CD8-positive, alpha-beta memory T cell (primary cell): ENCODE measurements around the gene MT1H. TPM values are rescaled to one million over a fixed set of nuclear protein-coding genes. Genes with fewer than 3 reads are reported as not detected.
A peak's percentile ranks its signal among the peaks of the same experiment; 100 is the strongest.
"Not testable (repeated sequence)": the region's sequence is repeated elsewhere in the genome, so short reads cannot be mapped to it uniquely, and the experiment has no call there.

ENCODE experiments used
- CTCF ChIA-PET: fragments of 350-600 bp; sonication (Branson Sonifier 250); formaldehyde crosslinking; loops from one replicate; lab custom pipeline; 2021; ENCODE audit warnings: antibody characterized with exemption; lab: Charles Lee
- POLR2A ChIA-PET: fragments of 350-600 bp; sonication (Branson Sonifier 250); formaldehyde crosslinking; loops from one replicate; lab custom pipeline; 2021; ENCODE audit warnings: antibody characterized with exemption; lab: Charles Lee
- DNase-seq, 5 donors: peaks; one replicate each; pipeline versions ENCODE4 v3.0.0 to v3.0.0-alpha.2; 2020 to 2022; ENCODE audit warnings: mixed read lengths in 1 of 5
- H3K27ac ChIP-seq: one replicate; pipeline ENCODE4 v1.7.0; 2013; ENCODE audit warnings: low read depth, mild to moderate bottlenecking, low read length, moderate library complexity
- H3K27me3 ChIP-seq: 2 replicates; pipeline ENCODE4 v1.7.0; 2013; ENCODE audit warnings: low read length, mild to moderate bottlenecking; ENCODE audit not compliant: insufficient read depth, poor library complexity, severe bottlenecking
- H3K36me3 ChIP-seq: 2 replicates; pipeline ENCODE4 v1.7.0; 2013; ENCODE audit warnings: mild to moderate bottlenecking, low read length, moderate library complexity; ENCODE audit not compliant: insufficient read depth
- H3K4me1 ChIP-seq: 2 replicates; pipeline ENCODE4 v1.7.0; 2013; ENCODE audit warnings: mild to moderate bottlenecking, low read length, moderate library complexity; ENCODE audit not compliant: insufficient read depth
- H3K4me3 ChIP-seq: 2 replicates; pipeline ENCODE4 v1.7.0; 2013; ENCODE audit warnings: mild to moderate bottlenecking, low read length
- H3K9me3 ChIP-seq: 2 replicates; pipeline ENCODE4 v1.7.0; 2013; ENCODE audit warnings: mild to moderate bottlenecking, low read length
- H3K27ac Mint-ChIP-seq, 8 donors: one replicate each; pipeline ENCODE4 v1.8.0; 2020 to 2021; ENCODE audit warnings: mixed read lengths in 8 of 8, mild to moderate bottlenecking in 6 of 8, inconsistent platforms in 3 of 8, moderate library complexity in 3 of 8
- H3K27me3 Mint-ChIP-seq, 2 donors: one replicate each; pipeline ENCODE4 v1.8.0; 2020 to 2021; ENCODE audit warnings: mixed read lengths in 2 of 2, mild to moderate bottlenecking in 1 of 2, moderate library complexity in 1 of 2
- H3K36me3 Mint-ChIP-seq, 3 donors: one replicate each; pipeline ENCODE4 v1.8.0; 2020 to 2021; ENCODE audit warnings: mixed read lengths in 3 of 3, inconsistent platforms in 1 of 3, mild to moderate bottlenecking in 1 of 3
- H3K4me1 Mint-ChIP-seq, 3 donors: one replicate each; pipeline ENCODE4 v1.8.0; 2020 to 2021; ENCODE audit warnings: mixed read lengths in 3 of 3, inconsistent platforms in 1 of 3, mild to moderate bottlenecking in 1 of 3
- H3K4me3 Mint-ChIP-seq, 7 donors: one replicate each; pipeline ENCODE4 v1.8.0; 2020 to 2021; ENCODE audit warnings: mixed read lengths in 7 of 7, mild to moderate bottlenecking in 6 of 7, moderate library complexity in 4 of 7, inconsistent platforms in 2 of 7
- H3K9me3 Mint-ChIP-seq, 5 donors: one replicate each; pipeline ENCODE4 v1.8.0; 2020 to 2022; ENCODE audit warnings: mixed read lengths in 5 of 5, mild to moderate bottlenecking in 3 of 5, moderate library complexity in 2 of 5, inconsistent platforms in 1 of 5
- polyA plus RNA-seq: library from polyadenylated mRNA; unstranded; fragments of 300-500 nt; fragmentation: Illumina TruSeq; gene quantifications from one replicate; pipeline ENCODE4 v1.2.3, GENCODE V29; 2021
- total RNA-seq, 2 experiments: library from RNA; stranded (reverse); gene quantifications; one replicate each; pipeline ENCODE4 v1.2.3, GENCODE V29; 2021

MT1H gene
- total RNA-seq (1 to 10 TPM; 4.8 to 5.5 TPM), polyA plus RNA-seq (not detected)

DNA sequence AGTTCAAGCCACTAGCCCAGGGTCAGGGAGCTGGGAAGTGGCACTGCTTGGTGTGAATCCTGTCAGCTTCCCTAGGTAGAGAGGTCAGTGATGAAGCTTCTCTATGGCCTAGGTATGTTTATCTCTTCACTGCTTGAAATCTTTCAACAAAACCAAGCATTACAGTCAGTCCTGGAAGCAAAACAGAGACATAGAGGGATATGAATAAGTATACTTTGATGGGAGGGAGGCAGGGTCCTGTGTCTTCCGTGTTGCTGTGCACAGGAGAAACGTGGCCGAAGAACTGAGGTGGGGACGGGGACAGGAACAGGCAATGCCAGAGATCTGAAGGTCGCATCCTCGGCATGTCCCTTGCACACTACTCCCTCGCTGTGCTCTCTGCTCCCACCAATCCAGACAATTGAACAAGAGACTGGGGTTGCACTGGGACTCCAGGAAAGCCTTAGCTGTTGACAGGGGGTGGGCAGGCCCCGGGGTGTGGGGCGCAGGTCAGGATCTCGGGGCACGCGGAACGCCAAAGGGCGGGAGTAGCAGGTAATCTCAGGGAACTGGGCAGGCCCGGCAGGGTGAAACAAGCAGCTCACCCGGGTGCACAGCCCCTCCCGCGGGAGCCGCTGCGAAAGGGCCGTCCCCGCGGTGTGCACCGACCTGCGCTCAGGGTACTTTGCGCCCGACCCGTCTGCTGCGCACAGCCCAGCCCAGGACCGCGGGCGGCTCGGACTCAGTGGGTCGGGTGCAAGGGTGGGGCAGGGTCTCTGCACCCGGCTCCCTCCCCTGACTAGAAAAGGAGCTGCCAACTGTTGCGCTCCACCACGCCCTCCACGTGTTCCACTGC is at the start of gene MT1H:
Gene MT1H, plus strand, starts transcription at position 810 of the 835 bp plus-strand sequence. CDS start 71 bp downstream, outside the sequence.
- H3K27ac ChIP-seq = no peak within 1 kb of the TSS
- no peaks in the 10 kb centered on the region for H3K36me3 ChIP-seq
- ChIA-PET CTCF (interaction anchor here (1.6 to 1.8 kb wide), 2 partner anchors 26 to 33 kb away, joined by 4 to 5 read pairs; no protein-coding TSS in a partner anchor), POLR2A (no interaction called here)
- H3K9me3 ChIP-seq = no peaks in the 10 kb centered on the region
- H3K9me3 Mint-ChIP-seq = no peaks in the 10 kb centered on the region
- peak within 1 kb of the TSS in 2 of 7 donors; percentile 13 to 50 for H3K4me3 Mint-ChIP-seq
- peaks cover 9% of the 10 kb centered on the region for H3K4me1 ChIP-seq
- DNase-seq = no peak
- peaks cover 42 to 65% of the 10 kb centered on the region in 2 donors for H3K27me3 Mint-ChIP-seq
- H3K4me3 ChIP-seq = no peak within 1 kb of the TSS
- H3K4me1 Mint-ChIP-seq = peaks cover 9 to 22% (median 10%) of the 10 kb centered on the region in 3 donors
- peak within 1 kb of the TSS in 2 of 8 donors; percentile 27 to 34 for H3K27ac Mint-ChIP-seq
- H3K27me3 ChIP-seq = peaks cover 40% of the 10 kb centered on the region
- peaks cover 0 to 11% (median 4%) of the 10 kb centered on the region in 3 donors for H3K36me3 Mint-ChIP-seq

DNA sequence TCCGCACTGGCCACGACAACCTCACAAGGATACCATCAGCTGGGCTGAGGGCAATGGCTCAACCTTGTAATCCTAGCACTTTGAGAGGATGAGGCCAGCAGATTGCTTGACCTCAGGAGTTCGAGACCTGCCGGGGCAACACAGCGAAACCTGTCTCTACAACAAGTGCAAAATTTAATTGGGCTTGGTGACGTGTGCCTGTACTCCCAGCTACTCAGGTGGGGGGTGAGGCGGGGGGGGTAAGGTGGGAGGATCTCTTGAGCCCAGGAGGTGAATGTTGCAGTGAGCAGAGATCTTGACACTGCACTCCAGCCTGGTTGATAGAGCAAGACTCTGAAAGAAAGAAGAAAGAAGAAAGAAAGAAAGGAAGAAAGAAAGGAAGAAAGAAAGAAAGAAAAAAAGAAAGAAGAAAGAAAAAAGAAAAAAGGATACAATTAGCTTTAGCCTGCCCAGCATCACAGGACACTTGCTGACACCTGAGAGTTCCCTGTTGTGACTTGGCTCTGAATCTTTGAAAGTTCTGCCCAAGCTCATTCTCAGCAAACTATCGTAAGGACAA is 49.2 kb upstream of the MT1H start:
- H3K9me3 Mint-ChIP-seq = no peaks in the 10 kb centered on the region
- no peaks in the 10 kb centered on the region for H3K9me3 ChIP-seq
- H3K4me3 ChIP-seq = no peak overlapping the region
- no peaks in the 10 kb centered on the region for H3K36me3 ChIP-seq
- no peak overlapping the region for H3K27ac Mint-ChIP-seq
- peaks cover 8% of the 10 kb centered on the region for H3K27me3 ChIP-seq
- H3K27ac ChIP-seq = no peak overlapping the region
- H3K36me3 Mint-ChIP-seq = peaks cover 0 to 2% (median 0%) of the 10 kb centered on the region in 3 donors
- H3K4me1 Mint-ChIP-seq = peaks cover 12 to 19% (median 14%) of the 10 kb centered on the region in 3 donors
- peaks cover 4 to 11% of the 10 kb centered on the region in 2 donors for H3K27me3 Mint-ChIP-seq
- no peak overlapping the region for H3K4me3 Mint-ChIP-seq
- ChIA-PET CTCF (interaction anchor here (1.7 kb wide), 1 partner anchor 23 kb away, joined by 5 read pairs; no protein-coding TSS in a partner anchor), POLR2A (no interaction called here)
- DNase-seq = no peak
- H3K4me1 ChIP-seq = peaks cover 9% of the 10 kb centered on the region

DNA sequence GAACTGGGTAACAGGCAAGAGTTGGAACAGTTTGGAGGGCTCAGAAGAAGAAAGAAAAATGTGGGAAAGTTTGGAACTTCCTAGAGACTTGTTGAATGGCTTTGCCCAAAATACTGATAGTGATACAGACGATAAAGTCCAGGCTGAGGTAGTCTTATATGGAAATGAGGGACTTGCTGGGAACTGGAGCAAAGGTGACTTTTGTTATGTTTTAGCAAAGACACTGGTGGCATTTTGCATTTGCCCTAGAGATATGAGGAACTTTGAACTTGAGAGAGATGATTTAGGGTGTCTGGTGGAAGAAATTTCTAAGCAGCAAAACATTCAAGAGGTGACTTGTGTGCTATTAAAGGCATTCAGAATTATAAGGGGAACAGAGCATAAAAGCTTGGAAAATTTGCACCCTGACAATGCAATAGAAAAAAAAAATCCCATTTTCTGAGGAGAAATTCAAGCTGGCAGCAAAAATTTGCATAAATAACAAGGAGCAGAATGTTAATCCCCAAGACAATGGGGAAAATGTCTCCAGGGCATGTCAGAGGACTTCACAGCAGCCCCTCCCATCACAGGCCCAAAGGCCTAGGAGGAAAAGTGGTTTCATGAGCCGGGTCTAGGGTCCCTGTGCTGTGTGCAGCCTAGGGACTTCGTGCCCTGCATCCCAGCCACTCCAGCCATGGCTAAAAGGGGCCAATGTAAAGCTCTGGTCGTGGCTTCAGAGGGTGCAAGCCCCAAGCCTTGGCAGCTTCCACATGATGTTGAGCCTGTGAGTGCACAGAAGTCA is 47.8 kb upstream of the MT1H start:
- H3K36me3 Mint-ChIP-seq, H3K27me3 Mint-ChIP-seq, H3K27ac ChIP-seq, H3K9me3 ChIP-seq, POLR2A ChIA-PET, H3K36me3 ChIP-seq, DNase-seq, H3K4me3 ChIP-seq, H3K9me3 Mint-ChIP-seq: not testable (repeated sequence)
- H3K4me1 Mint-ChIP-seq = peaks cover 17 to 24% (median 22%) of the 10 kb centered on the region in 3 donors
- Histone ChIP-seq H3K27me3 (peaks cover 13% of the 10 kb centered on the region), H3K4me1 (peaks cover 17% of the 10 kb centered on the region)
- CTCF ChIA-PET = interaction anchor here (1.1 to 1.7 kb wide), 2 partner anchors 21 to 22 kb away, joined by 5 read pairs; no protein-coding TSS in a partner anchor
- peak overlapping the region in 2 of 8 donors; percentile 23 to 90 for H3K27ac Mint-ChIP-seq
- peak overlapping the region in 1 of 7 donors; percentile 44 for H3K4me3 Mint-ChIP-seq

DNA sequence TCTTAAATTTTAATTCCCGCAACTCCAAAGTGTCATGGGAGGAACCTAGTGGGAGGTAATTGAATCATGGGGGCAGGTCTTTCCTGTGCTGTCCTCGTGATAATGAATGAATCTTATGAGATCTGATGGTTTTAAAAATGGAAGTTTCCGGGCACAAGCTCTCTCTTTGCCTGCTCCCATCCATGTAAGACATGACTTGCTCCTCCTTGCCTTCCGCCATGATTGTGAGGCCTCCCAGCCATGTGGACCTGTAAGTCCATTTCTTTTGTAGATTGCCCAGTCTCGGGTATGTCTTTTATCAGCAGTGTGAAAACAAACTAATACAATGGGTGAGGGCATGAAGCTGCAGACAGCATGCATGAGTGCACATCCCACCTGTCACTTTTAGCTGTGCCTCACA is 46.4 kb upstream of the MT1H start:
- peak overlapping the region in 1 of 7 donors; percentile 44 for H3K4me3 Mint-ChIP-seq
- peaks cover 13% of the 10 kb centered on the region for H3K4me1 ChIP-seq
- DNase-seq, H3K27me3 ChIP-seq, H3K27me3 Mint-ChIP-seq, H3K36me3 Mint-ChIP-seq, H3K27ac ChIP-seq, H3K9me3 Mint-ChIP-seq, H3K4me3 ChIP-seq, H3K9me3 ChIP-seq, H3K36me3 ChIP-seq: not testable (repeated sequence)
- H3K4me1 Mint-ChIP-seq = peaks cover 14 to 16% (median 15%) of the 10 kb centered on the region in 3 donors
- peak overlapping the region in 1 of 8 donors; percentile 1 for H3K27ac Mint-ChIP-seq
- ChIA-PET CTCF (interaction anchor here (1.1 to 1.3 kb wide), 3 partner anchors 20 to 39 kb away, joined by 3 to 5 read pairs (median 4); no protein-coding TSS in a partner anchor), POLR2A (interaction anchor here (0.9 to 1.2 kb wide), 2 partner anchors 13 to 15 kb away, joined by 3 read pairs; partner anchors contain the start of gene MT2A)

DNA sequence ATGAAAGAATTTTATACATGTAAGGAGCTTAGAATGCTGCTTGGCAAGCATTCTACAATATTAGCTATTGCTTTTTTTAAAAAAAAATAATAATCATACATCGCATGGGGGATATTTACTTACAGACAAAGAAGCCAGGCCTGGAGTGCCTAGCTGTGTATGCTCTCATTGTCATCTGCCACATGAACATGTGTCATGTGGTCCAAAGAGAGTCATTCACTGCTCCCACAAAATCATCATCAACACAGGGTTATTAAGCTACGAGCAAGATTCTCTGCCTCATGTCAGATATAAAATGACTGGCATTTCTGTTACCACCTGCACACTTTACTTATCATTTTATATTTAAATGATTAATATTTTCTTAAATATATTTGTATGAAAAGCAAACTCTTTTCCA is 46.0 kb upstream of the MT1H start:
- Mint-ChIP-seq H3K9me3 (no peaks in the 10 kb centered on the region), H3K4me1 (peaks cover 14 to 16% (median 15%) of the 10 kb centered on the region in 3 donors), H3K27me3 (peaks cover 0 to 2% of the 10 kb centered on the region in 2 donors), H3K4me3 (no peak overlapping the region), H3K36me3 (peaks cover 0 to 2% (median 0%) of the 10 kb centered on the region in 3 donors), H3K27ac (no peak overlapping the region)
- no peaks in the 10 kb centered on the region for H3K36me3 ChIP-seq
- no peak overlapping the region for H3K4me3 ChIP-seq
- peaks cover 7% of the 10 kb centered on the region for H3K27me3 ChIP-seq
- DNase-seq = no peak
- H3K4me1 ChIP-seq = peaks cover 13% of the 10 kb centered on the region
- POLR2A ChIA-PET = interaction anchor here (0.9 to 1.2 kb wide), 2 partner anchors 13 to 15 kb away, joined by 3 read pairs; partner anchors contain the start of gene MT2A
- CTCF ChIA-PET = interaction anchor here (0.6 to 1.3 kb wide), 5 partner anchors 14 to 864 kb away, joined by 3 to 4 read pairs (median 4); partner anchors contain the start of gene MT1A
- no peaks in the 10 kb centered on the region for H3K9me3 ChIP-seq
- no peak overlapping the region for H3K27ac ChIP-seq

DNA sequence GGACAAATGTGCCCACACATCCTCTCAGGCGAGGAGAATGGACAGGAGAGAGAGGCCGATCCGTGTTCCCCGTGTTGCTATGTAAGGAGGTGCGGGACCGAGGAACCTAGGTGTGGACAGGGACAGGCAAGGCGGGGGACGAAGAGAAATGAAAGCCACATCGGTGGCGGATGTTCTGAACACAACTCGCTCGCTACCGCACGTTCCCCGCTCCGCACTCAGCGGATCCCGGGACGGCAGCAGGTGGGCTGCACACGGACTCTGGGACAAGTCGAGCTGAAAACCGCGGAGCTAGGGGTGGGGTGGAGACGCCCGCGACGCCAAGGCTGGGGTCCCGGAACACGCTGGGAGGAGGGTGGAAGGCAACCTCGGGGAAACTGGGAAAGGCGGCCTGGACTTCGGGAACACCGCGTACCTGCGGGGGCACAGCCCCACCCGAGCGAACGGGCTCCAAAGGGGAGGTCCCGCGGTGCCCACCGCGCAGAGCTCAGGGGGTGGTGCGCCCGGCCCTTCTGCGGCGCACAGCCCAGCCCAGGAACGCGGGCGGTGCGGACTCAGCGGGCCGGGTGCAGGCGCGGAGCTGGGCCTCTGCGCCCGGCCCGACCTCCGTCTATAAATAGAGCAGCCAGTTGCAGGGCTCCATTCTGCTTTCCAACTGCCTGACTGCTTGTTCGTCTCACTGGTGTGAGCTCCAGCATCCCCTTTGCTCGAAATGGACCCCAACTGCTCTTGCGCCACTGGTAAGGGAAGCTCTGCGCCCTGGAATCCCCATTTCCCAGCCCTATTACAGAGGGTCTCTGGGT is 44.3 kb upstream of the MT1H start, which contains the start of gene MT1E:
Gene MT1E, plus strand, starts transcription at position 642 of the 803 bp plus-strand sequence. Its CDS starts 71 bp downstream, at position 713.
- Mint-ChIP-seq H3K36me3 (peaks cover 0 to 2% (median 0%) of the 10 kb centered on the region in 3 donors), H3K9me3 (no peaks in the 10 kb centered on the region), H3K4me1 (peaks cover 14 to 16% (median 15%) of the 10 kb centered on the region in 3 donors), H3K27me3 (peaks cover 4 to 7% of the 10 kb centered on the region in 2 donors), H3K4me3 (peak within 1 kb of the TSS; percentile 89 to 94 (median 92)), H3K27ac (peak within 1 kb of the TSS; percentile 68 to 96 (median 86))
- peaks cover 13% of the 10 kb centered on the region for H3K4me1 ChIP-seq
- peaks cover 7% of the 10 kb centered on the region for H3K27me3 ChIP-seq
- ChIA-PET CTCF (interaction anchor here (0.9 to 2.6 kb wide), 6 partner anchors 8 to 111 kb away, joined by 3 to 10 read pairs (median 4); no protein-coding TSS in a partner anchor), POLR2A (interaction anchor here (0.6 to 1.6 kb wide), 7 partner anchors 11 to 199 kb away, joined by 3 to 5 read pairs (median 3); partner anchors contain the start of genes MT1X and MT2A)
- peak in 4 of 5 donors; percentile 28 to 76 (median 44) for DNase-seq
- H3K9me3 ChIP-seq = no peaks in the 10 kb centered on the region
- no peaks in the 10 kb centered on the region for H3K36me3 ChIP-seq
- H3K4me3 ChIP-seq = peak within 1 kb of the TSS; percentile 76
- peak within 1 kb of the TSS; percentile 24 for H3K27ac ChIP-seq
